NCI-H2227 treated with DMSO at 0.1 percent for 48 hours (cell line): ENCODE results near the gene AP1S2.
A peak's percentile ranks its signal among the peaks of the same experiment; 100 is the strongest.
"Not testable (repeated sequence)": the region's sequence is repeated elsewhere in the genome, so short reads cannot be mapped to it uniquely, and the experiment has no call there.

Experiments used
- DNase-seq: peaks from one replicate; lab custom pipeline; 2025; lab: John Stamatoyannopoulos, UW

The AP1S2 gene

DNA sequence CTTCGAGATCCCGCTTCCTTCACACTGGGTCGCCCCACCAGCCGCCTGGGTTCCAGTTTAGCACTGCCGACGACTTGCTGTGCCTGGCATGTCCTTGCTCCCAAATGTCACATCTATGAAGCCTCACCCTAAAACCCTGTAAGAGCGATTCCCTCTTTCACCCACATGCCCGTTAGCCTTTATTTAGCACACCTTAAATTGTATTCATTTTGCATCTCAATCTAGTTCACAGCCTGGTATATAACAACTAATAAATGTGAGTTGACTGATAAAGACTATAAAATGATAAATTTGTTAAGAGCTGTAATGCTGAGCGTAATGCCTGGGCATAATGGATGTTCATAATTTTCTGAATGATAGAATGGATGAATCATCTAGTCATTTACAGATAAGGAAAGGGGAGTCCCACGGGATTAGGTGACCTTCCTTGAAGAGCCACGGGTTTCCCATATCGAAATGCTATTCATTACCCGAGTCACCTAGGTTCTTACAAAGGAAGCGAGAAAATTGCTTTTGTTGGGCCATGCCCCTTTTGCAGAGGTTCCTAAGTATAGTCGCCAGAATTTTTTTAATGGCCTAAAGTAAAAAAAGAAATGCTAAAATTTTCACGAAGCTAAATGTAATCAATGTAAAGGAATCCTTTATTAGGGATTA is 1.1 kb upstream of the AP1S2 start:
- DNase-seq = no peak

DNA sequence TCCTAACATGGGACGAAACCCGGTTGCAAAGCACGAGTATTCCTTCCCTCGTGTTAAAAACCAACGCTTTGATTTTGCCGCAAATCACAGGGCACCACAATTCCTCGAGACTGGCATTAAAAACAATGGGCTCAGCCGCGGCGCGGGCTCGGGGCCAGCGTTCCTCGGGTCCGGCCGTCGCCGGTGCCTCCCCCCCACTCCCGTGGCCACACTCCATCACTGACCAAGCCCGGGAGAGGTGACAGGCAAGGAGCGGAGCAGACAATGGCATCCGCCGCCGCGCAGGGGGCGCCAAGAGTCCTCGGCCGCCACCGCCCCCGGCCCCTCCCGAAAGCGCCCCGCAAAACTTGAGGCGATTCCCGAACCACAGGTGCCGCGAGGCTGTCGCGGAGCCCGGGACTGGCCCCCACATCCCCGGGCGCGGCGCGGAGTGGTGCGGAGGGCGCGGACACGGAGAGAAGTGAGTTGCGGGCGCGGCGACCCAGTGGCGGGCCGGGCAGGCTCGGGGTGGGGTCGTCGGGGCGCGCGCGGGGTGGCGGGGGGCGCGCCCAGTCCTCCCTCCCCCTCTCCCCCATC is 445 bp downstream of the AP1S2 start:
- peak; percentile 19 for DNase-seq

DNA sequence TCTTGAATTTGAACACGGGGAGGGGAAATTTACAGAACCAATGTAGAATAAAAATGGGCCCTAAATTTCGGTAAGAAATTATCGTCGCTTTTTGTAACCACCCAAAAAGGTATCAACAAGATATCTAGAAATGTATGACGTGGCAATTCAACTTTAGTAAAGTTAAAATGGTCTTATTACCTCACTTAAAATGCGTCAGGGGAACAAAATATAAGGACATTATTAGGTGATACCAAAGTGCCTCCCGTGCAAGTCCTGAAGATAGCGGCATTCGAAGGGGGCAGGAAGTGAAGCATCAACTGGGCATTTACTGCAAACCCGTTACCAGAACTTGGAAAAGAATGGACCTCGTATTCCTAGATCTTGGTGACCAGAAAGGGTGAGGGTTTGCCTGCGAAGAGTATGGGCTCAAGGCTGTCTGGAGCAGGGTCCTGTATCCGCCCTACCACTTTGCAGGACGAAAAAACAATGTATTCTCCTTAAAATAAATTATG is 980 bp downstream of the AP1S2 start:
- DNase-seq = no peak

DNA sequence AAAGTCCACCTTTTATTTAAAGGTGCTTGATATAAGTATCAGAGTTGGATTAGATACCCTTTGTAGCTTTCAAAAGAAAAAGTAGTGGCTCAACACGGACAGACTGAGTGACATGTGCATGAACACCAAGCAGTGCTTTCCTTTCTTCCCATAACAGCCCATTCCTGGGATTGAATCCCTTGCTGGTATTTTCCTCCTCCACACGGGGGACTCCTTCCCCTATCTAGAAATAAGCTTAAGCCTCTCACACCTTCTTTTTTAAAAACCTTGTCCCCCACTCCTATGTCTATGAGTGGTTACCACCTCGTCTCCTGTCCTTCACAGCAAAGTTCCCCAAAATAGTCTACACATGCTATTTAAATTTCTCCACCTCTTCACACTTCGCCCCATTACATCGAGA is 5.1 kb downstream of the AP1S2 start:
- peak; percentile 18 for DNase-seq

DNA sequence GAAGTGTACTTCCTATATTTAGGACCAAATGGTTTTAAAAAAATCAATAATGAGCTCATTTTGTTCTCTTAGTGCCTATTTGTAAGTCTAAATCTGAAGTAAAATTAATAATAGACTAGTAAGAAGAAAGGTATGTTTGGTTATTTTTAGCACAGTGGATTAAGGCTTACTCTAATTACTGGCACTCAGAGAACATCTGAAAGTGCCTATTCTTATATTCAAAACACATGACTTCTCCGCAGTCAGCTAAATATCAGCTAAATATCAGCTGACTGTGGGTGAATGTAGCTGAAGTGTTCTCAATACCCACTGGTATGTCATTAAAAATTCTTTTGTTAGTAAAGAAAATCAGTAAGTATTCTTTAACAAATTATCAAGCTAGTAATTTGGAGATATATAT is 6.0 kb downstream of the AP1S2 start:
- DNase-seq = peak; percentile 14

DNA sequence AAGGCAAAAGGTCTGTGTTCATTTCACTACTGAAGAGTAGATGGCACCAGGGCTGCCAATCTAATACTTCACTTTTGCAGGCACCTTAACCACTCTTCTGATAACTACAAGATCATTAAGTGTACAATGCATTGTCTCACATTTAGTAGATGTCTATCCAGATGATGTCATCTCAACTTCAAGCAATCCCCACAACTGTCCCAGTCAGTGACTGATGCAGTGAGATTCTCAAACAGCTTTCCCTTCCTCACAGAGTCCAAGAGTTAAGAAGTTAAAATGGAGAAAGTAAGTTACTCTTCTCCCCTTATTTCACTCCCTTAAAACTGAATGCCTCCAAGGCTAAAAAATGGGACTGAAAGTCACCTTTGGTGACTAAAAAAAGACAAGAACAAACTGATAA is 10.7 kb downstream of the AP1S2 start:
- no peak for DNase-seq

DNA sequence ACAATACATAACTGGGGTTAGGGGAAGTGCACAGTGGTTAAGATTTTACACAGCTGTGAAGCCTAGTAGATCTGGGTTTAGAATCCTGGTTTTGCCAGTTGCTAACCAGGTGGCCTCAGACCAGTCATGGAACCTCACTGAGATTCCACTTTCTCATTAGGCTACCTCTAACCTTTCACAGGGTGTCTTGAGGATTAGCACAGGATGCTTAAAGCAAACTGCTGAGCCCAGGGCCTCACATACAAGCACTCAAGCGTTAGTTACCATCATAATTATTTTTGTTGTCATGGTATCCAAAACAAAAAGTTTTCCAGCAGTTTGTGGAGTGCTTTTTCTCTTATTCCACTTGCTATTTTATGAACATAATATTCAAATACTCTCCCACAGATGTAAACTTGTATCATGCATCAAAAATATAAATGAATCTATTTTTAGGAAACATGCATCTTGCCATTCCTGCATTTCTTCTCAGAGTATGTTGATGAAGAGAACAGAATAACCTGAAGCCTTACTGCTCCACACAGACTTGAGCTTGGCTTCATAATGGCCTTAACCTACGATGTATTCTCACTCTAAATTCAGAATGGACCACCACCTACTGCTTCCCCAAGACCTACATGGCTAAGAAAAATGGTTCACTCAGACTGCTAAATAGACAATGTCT is 12.6 kb downstream of the AP1S2 start:
- no peak for DNase-seq

DNA sequence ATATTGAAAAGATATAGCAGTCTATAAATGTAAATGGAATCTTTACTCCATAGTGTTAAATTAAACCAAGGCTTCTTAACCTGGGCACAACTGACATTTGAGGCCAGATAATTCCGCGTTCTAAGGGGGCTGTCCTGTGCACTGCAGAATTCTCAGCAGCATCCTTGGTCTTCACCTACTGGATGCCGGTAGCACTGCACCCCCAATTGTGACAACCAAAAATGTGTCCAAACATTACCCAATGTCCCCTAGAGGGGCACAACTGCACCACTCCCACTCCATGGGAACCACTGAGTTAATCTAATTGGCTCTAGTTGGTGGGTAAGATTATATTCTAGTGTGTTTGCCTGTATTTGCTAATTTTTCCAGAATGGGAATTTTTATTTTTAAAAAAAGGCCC is 16.6 kb downstream of the AP1S2 start:
- DNase-seq = no peak

DNA sequence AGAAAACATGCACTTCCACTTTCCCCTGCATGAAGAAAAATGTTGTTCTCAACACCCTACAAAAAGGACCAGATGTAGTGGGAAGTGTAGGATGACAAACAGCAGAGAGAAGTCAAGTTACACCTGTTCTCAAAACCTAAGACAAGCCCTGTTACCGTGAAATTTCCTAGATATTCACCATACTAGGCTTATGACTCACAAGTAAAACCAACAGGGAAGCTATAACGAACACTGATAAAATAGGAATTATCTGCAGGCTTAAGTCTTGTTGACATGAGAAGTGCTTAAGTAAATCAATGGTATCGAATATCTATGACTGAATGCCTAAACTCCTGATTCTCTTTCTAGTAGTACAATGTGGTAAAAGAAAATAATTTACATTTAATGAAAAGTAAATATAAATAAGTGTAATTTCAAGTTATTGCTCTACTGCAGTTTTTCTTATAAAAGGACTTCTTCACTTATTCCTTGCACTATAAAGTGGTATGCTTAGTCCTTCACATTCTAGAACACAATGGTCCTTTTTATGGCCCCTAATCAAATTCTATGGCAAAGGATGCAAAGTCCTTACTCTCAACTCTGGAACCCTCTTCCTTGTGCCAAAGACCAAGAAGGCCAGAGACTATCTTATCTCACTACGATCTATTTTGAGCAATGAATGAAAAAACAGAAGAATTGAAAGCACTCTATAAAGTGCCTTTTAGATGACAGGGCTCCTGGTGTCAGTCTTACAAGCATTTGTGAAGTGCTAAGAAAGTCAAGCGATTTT is 19.6 kb downstream of the AP1S2 start:
- no peak for DNase-seq

DNA sequence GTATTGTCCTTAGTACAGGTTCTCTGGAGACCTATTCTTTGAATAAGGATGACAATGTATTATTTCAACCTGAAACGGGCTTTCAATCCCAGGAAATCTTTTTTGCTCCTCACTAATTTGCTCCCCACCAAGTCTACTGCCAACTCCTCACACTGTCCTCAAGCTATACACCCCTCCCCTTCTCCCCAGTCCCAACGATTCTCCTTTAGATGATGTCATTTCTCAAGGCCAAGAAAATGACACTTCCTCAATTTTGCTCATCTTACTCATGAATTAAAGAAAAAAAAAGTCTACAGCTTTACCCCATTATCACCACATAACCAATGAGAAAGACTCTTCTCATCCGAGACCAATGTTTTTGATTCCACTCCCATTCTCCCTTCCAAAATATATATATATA is 20.6 kb downstream of the AP1S2 start:
- DNase-seq = no peak

DNA sequence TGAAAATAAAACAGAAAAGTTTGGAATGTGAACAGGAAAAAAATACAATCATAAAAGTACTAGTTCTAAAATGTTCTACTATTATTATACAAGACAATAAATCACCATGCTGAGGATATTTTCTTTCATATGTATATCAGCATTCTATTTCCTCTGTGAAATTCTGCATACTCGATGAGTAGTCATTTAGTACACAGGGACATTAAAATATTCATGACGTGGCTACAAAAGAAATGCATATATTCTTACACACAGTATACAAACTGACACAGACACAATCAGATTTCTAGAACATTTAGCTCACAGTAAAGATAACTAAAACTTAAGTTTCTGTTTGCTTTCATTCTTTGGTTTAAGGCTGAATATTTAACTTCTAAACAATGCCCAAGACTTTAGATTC is 23.3 kb downstream of the AP1S2 start:
- DNase-seq = not testable (repeated sequence)

DNA sequence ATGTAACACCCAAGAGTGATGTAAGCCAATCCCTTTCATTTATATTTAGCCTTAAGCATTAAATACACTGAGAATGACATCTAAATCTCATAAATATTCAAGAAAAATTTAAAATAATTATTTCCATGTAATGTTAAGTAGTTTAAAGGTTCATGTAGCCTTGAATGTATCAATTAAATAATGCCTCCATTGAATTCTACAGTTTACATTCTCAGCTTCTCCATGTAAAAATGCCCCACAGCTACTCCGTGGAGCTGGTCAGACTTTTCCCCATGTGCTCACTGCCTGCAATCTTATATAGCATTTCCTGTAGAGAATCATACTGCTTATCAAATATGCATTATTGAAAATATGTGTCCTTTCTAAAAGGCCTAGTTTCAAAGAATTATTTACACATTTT is 25.4 kb downstream of the AP1S2 start:
- DNase-seq = no peak

DNA sequence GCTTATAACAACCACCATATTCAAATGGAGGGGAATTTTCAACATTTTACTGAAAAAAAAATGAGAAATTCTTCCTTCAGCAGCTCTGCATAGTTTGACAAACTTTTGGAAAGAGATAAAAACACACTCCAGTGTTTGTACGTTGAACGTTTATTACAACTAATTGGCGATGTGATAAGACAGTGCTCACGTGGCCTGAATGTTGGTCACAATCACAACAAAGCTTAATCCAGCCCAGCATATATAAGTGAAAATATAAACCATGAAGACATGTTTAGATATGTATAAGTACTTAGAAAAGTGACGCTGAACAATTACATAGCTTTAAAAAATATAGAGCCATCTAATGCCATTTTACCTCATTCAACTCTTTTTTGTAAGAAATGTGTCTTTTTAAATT is 28.7 kb downstream of the AP1S2 start:
- no peak for DNase-seq

DNA sequence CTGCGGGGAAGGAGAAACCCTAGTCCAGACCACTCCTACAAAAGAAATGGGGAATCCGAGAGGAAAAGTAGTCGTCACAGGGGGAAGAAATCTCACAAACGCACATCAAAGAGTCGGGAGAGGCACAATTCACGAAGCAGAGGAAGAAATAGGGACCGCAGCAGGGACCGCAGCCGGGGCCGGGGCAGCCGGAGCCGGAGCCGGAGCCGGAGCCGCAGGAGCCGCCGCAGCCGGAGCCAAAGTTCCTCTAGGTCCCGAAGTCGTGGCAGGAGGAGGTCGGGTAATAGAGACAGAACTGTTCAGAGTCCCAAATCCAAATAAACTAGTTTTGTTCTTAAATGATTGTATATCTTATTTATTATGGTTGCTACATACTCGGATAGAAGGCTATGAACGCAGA is 31.7 kb downstream of the AP1S2 start:
- DNase-seq = no peak

DNA sequence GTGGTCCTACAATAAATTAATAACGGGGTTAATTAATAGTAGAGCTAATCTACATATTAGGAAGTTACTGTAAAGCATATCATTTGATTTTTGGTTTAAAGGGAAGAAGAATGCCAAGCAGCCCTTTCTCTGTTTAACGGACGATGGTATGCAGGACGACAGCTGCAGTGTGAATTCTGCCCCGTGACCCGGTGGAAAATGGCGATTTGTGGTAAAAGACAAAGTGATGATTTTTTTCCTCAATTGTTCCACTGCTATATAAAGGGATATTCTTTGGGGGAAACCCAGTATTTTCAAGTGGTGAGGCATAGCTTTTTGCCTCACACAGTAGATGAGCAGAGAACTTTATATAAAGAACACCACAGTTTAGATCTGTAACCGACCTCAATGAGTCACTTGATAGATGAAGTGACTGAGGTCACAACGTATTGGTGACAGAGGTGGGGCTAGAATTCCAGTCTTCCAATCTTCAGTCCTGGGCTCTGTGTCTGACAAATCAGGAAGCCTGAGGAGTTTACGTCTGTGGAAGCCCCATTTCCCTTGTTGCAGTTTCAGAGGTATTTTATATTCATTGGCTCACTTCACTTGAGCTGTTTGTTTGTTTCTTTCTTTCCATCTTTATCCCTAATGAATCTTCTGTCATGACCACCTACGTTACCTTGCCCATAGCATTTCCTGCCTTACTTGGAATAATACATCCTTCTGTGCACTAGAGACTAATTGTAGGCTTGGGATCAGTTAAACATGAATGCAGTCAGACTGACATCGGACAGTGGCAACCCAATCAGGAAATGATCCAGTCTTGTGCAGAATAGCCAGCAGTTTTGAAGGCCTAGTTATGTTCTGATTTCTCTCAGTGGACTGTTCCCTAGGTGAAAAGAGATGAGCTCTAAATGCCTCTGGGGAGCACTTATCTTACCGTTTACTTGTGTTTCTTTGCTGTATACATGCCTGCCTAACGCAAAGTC is 34.2 kb downstream of the AP1S2 start:
- DNase-seq = no peak

DNA sequence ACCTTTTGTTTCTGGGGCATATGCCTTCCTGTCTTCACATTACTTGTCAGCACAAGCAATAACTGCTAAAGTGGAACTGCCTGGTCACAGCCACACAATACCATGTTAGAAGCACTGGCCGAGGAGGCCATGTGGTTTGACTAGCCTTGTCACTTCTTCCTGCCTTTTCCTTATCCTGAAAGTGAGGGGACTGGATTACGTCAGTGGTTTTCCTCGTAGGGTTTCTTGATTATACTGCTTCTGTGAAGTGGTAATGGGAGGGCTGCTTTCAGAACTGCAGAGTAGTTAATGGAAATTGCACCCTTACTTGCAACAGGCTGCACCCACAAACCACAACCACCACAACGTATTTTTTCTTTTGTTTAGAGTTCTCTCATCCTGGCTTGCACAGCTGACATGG is 37.7 kb downstream of the AP1S2 start:
- DNase-seq = no peak

DNA sequence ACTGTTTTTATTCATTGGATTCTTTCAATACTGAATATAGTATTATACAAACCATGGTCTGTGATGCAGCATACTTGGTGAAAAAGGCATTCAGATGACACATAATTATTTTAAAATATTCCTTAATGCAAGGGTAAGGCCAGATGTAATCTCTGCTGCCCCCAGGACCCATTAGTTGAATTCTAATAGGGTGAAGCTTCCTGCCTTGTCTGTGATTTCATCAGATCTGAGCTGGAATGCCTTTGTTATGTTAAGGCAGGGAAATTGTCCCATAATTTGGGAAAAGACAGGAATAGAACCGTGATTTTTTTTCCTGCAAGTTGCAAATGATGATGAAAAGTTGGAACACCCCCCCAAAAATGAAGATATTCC is 38.2 kb downstream of the AP1S2 start:
- DNase-seq = no peak

DNA sequence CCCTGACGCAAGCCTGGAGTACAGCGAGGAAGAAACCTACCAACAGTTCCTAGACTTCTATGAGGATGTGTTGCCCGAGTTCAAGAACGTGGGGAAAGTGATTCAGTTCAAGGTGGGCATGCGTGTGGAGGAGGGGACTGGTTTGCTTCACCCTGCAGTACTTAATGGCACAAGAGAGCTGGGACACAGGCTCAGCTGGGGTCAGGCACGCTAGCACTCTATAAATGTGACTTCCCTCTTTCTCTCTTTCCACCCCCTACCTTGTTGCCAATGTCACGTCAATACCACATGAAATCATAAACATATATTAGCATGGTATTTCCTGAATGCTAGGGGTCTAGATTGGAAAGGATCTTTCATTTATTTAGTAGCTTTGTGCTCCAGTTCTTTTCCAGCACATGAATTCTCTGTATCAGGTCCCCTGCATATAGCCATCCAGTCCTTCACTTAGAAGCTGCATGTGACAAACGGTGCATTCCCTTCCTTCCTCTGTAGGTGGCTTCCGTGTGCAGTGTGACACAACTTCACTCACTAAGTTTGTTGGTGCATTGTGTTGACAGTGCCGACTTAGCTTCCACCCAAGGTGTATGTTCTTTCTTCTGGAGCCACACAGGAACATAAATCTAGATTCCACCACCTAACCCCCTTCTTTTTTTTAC is 38.7 kb downstream of the AP1S2 start:
- peak; percentile 8 for DNase-seq

DNA sequence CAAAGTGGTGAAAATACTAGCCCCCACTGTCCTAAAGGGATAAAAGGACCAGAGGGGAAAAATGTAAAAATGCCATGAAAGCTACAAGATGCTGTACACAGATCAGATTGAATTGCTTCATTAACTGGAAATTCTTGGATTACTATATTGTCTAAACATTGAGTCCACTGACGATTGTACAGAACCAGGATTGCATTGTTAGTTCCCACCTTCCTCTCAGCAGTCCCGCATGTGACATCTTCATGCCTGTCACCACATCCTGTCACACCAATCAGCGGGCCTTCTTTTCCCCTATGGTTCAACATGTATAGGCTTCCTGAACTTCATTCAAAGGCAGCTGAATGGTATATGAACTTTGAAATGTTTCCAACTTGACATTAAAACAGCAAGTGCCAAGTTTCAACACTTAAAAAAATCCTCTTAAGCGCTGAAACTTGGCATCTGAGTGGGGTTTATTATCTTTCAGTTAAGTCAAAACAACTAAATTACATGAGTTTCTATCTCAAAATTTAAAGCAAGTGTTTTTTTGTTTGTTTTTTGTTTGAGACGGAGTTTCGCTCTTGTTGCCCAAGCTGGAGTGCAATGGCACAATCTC is 39.7 kb downstream of the AP1S2 start:
- no peak for DNase-seq

DNA sequence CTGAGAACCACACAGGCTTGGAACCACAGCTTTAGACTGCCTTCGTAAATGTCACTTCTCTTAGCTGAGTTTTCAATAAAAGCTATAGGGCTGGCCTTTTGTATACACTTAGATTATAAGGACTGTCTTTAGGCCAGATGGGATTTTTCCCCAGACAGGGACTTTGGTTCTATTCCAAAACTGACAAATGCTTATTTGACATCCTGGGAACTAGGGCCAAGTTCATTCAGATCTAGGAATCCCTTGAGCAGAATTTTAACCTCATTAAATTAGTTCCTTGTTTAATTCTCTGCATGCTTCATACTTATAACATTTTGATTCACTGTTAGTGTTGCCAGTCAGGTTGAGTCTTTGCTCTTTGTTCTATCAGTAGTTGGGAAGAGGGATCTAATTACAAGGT is 41.2 kb downstream of the AP1S2 start:
- no peak for DNase-seq
